SHP77 treated with DMSO at 0.1 percent for 48 hours (cell line): ENCODE results near the gene DIPK2B.

Experiments
- DNase-seq: peaks from one replicate; lab custom pipeline; 2025; lab: John Stamatoyannopoulos, UW

DIPK2B gene, protein sequence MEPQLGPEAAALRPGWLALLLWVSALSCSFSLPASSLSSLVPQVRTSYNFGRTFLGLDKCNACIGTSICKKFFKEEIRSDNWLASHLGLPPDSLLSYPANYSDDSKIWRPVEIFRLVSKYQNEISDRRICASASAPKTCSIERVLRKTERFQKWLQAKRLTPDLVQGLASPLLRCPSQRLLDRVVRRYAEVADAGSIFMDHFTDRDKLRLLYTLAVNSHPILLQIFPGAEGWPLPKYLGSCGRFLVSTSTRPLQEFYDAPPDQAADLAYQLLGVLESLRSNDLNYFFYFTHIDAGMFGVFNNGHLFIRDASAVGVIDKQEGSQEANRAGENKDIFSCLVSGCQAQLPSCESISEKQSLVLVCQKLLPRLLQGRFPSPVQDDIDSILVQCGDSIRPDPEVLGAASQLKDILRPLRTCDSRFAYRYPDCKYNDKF

GRCh38 chrX:45200741-45201234 lies at the start of gene DIPK2B:
Gene DIPK2B, minus strand, starts transcription at chrX:45200876. Its CDS starts 50 bp downstream, at chrX:45200826.
- no peak for DNase-seq

DNA sequence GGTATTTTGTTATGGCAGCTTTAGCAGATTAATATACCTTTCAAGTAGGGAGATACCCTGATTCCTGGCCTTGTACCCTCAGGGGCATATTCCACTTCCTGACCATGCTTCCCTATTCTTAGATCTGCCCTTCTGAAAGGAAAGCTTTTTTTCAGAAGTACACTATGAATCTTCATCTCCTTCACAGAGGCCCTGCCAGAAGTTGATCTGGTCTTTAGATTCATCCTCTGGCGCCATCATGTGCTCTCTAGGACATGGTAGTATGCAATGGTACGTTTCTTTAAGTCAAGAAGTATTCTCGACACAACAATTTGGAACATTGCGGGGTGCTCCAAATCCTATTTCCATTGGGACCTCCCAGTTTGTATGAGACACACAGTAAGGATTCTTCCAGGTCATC lies 39.6 kb upstream of the DIPK2B start:
- no peak for DNase-seq

- DNase-seq, result no peak
Measured at GRCh38 chrX:45238489-45238888, 37.8 kb upstream of the DIPK2B start.

- DNase-seq, result no peak
Measured at GRCh38 chrX:45233531-45233930, 32.9 kb upstream of the DIPK2B start.

DNA sequence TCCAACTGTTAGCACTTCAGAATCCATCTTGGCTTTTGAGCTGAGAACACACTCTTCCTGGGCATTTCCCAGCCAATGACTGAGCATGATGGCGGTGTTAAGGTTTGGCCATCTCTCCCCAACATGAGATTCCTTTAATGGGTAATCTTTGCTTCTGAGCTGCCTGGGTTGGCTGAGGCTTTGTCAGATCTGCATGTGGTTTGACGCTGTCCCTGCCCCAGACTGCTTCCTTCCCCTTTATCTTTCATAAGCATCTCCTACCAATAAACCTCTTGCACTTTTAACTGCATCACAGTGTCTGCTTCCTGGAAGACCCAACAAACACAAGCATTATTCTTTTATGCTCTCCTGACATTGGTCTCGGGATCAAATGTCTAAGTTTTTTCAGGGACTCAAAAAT lies 31.5 kb upstream of the DIPK2B start:
- DNase-seq, result no peak

DNA sequence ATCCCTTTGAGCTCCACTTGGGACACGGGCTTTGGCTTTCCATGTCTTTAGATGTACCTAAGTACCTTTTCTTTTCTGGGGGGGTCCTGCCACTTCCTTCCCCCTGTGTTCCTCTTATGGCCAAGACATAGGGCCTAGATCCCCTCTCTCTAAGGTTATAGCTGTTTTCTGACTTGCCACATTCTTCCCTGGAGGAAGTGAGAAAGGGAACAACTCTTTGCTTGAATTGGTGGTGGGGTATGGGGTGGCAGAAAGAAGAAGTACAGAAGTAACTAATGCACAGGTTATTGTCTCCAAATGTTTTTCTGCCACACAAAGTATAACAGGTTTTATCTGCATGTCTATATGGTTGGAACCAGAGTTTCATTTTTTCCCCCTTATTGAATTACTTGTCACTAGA lies 29.7 kb upstream of the DIPK2B start:
- DNase-seq, result no peak

- DNase-seq, result no peak
Measured at GRCh38 chrX:45229348-45229747, 28.7 kb upstream of the DIPK2B start.

GRCh38 chrX:45228126-45228525 lies 27.4 kb upstream of the DIPK2B start:
- no peak for DNase-seq

DNA sequence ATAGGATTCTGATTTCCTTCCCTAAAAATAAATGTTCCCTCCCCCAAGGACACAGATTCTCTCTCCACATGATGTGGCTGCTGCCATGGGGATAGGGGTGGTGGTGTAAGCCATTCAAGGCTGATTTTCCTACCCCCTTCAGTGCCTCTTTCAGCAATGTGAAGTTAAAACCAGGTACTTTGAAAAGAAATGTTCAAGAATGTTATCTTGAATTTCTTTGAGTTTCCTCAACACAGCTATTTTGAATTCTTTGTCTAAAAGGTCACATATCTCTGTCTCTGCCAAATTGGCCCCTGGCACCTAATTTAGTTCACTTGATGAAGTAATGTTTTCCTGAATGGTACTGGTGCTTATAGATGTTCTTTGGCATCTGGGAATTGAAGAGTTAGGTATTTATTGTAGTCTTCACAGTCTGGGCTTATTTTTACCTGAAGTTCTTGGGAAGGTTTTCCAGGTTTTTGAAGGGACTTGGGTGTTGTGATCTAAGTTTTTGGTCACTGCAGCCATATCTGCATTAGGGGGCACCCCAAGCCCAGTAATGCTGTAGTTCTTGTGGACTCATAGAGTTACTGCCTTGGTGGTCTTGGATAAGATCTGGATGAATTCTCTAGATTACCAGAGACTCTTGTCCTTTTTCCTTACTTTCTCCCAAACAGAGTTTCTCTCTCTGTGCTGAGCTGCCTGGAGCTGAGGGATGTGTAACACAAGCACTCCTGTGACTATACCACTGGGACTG lies 7.6 kb upstream of the DIPK2B start:
- DNase-seq, result no peak

GRCh38 chrX:45202171-45202570 lies 1.5 kb upstream of the DIPK2B start:
- DNase-seq, result no peak

GRCh38 chrX:45198706-45199105 lies 2.0 kb downstream of the DIPK2B start:
- no peak for DNase-seq

- no peak for DNase-seq
Measured at GRCh38 chrX:45198301-45198700, 2.4 kb downstream of the DIPK2B start.

GRCh38 chrX:45196701-45197100 lies 4.0 kb downstream of the DIPK2B start:
- DNase-seq, result no peak

DNA sequence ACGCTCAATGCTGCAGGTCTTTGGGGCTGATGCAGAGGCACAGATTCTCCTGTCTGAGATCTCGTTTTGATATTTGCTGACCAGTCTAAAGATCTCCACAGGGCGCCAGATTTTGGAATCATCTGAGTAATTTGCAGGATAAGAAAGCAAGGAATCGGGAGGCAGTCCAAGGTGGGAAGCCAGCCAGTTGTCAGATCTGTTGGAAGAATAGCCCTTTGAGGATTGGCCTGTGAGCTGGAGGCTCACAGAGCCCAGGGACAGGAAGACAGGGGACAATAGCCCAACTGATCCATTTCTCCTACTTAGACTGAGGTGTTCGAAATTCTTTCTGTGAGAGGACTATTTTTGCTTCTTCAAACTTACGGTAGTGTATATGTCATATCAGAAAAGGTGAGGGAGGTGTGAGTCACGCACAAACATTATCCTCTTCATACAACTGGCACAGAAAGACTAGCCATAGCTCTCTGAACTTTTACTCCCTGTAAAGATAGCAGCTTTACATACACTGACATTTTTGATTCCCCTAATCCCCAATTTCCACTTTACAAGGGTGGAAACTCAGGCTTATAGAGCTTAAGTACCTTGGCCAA lies 8.8 kb downstream of the DIPK2B start:
- no peak for DNase-seq

DNA sequence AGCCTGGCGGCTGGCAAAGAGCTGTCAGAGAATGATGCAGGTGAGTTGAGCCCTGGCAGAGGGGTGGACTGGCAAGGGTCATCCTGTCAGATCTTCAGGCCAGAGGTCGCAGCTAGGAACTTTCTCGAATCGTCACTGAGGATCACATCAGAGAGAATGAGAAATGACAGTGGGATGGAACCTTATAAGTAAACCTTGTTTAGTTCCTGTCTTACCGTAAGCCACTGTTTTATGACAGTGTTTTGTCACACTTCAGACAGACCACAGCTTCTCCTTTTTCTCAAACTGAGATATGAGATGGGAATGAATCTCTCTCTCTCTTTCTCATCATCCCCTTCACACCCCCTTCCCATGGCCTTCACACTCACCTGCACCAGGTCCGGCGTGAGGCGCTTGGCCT lies 9.3 kb downstream of the DIPK2B start:
- DNase-seq, result no peak

GRCh38 chrX:45187731-45188130 lies 12.9 kb downstream of the DIPK2B start:
- DNase-seq, result no peak

GRCh38 chrX:45186643-45187026 lies 14.0 kb downstream of the DIPK2B start:
- DNase-seq, result no peak

DNA sequence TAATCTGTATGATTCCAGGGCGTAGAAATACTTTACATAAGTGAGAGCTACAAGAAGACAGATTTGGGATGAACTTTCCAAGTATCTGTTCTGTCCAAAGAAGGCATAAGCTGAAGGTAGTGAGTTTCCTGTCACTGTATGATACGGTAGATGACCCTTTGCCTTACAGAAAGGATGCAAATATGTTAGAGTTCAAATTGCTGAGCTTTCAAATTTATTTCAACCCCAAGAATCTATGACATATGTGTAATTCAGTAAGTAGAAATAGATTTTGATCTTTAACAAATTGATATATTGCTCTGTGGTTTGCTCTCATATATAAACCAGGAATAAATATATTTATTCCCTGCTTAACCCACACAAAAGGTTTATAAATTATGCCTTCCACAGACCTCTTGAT lies 16.5 kb downstream of the DIPK2B start:
- DNase-seq, result no peak

DNA sequence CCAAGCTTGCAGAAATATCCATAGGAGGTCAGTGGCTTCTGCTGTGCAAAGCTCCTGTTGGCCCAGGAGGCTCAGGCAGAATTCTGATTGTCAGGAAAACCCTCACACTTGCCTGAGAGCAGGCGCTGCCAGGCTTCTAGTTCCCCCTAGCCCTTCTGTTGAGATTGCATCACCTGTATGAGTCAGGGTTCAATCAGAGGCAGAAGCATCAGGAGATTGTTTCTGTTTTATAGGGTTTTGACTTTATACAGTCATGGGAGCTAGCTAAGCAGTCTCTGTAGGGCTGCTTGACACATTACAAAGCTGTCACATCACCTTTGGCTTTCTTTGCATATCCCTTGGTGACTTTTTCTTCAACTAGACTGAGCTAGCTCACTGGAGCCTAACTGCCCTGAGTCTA lies 27.8 kb downstream of the DIPK2B start:
- DNase-seq, result no peak

GRCh38 chrX:45166781-45167180 lies 33.9 kb downstream of the DIPK2B start:
- DNase-seq, result no peak

DNA sequence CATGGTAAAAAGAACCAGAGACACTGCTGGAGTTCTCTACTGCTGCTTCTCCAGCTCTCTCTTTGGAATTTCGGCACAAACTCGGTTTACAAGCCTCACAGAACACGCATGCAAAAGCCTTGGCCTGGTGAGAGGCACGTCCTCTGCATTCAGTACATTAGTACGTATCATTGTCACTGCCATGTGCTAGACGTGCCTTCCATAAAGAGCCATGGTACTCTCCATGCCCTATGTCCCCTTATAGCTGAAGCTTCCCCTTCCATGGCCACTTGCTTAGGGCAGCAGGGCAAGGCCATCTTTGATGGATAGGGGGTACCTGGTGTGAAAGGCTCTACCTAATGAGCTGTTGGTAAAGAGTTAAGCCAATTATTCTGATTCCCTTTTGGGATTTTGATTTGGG lies 35.0 kb downstream of the DIPK2B start:
- no peak for DNase-seq

DNA sequence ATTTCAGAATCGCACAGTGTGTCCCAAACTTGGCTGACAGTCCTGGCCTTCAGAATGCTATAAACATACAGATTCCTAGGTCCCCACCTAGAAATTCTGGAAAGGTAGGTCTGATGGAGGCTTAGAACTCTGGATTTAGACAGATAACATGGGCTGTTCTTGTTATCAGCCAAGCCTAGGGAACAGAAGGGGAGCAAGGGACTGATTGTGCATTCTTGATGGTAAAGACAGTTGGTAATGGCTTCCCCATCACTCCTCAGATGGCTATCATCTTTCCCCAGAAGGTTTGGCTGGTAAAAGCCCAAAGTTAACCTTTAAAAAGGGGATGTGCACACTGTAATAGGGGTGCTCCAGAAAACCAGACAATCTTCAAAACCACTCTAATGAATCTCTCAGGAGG lies 35.7 kb downstream of the DIPK2B start:
- no peak for DNase-seq
